ENCODE data around the gene PLXNC1. TPM values are rescaled to one million over a fixed set of nuclear protein-coding genes. Genes with fewer than 3 reads are reported as not detected.

Gene PLXNC1
- total RNA-seq, 4 donors from 2014 or later, result 4.8 to 6.8 (median 6.2) TPM

- 86 to 87% methylated on average over 4 of the region's 5 CpGs for WGBS, 2 donors (ENCODE audit: low coverage in 1 of 2)
- peaks cover 0 to 21% (median 5%) of the 10 kb centered on the region in 3 donors for H3K4me1 ChIP-seq
- ATAC-seq, result no peak
- H3K27me3 ChIP-seq, result peaks cover 34% of the 10 kb centered on the region
- no peak overlapping the region for H3K4me3 ChIP-seq
- H3K36me3 ChIP-seq, result no peaks in the 10 kb centered on the region
- H3K9me3 ChIP-seq, result no peaks in the 10 kb centered on the region
- TF ChIP-seq POLR2A (IDR thresholded peaks at IDR 0.05) (no peak), POLR2AphosphoS5 (IDR thresholded peaks at IDR 0.05) (no peak), EP300 (IDR thresholded peaks at IDR 0.05) (no peak), CTCF (IDR thresholded peaks at IDR 0.05) (no peak)
- H3K27ac ChIP-seq, result no peak overlapping the region
Measured at GRCh38 chr12:94143951-94144350, 4.4 kb upstream of the PLXNC1 start.

GRCh38 chr12:94144781-94145180, 3.6 kb upstream of the PLXNC1 start:
- no peak for ATAC-seq
- no peak overlapping the region for H3K4me3 ChIP-seq
- no peaks in the 10 kb centered on the region for H3K9me3 ChIP-seq
- 88 to 94% methylated on average over 2 to 3 of the region's 3 CpGs for WGBS, 2 donors (ENCODE audit: low coverage in 1 of 2)
- TF ChIP-seq CTCF (IDR thresholded peaks at IDR 0.05), result no peak
- no peak for TF ChIP-seq EP300 (IDR thresholded peaks at IDR 0.05)
- TF ChIP-seq POLR2AphosphoS5 (IDR thresholded peaks at IDR 0.05), result no peak
- TF ChIP-seq POLR2A (IDR thresholded peaks at IDR 0.05), result no peak
- H3K4me1 ChIP-seq, result peaks cover 0 to 29% (median 10%) of the 10 kb centered on the region in 3 donors
- no peak overlapping the region for H3K27ac ChIP-seq
- H3K27me3 ChIP-seq, result peaks cover 40% of the 10 kb centered on the region
- no peaks in the 10 kb centered on the region for H3K36me3 ChIP-seq

- Histone ChIP-seq H3K27ac (no peak overlapping the region), H3K4me3 (no peak overlapping the region), H3K27me3 (peaks cover 46% of the 10 kb centered on the region), H3K4me1 (peaks cover 0 to 35% (median 10%) of the 10 kb centered on the region in 3 donors), H3K36me3 (no peaks in the 10 kb centered on the region), H3K9me3 (no peaks in the 10 kb centered on the region)
- no peak for ATAC-seq
- 36 to 42% methylated on average over 5 to 9 of the region's 12 CpGs for WGBS, 2 donors (ENCODE audit: low coverage in 1 of 2)
- peak in 3 of 4 experiments; percentile 24 to 40 (median 38) for TF ChIP-seq CTCF (IDR thresholded peaks at IDR 0.05)
- TF ChIP-seq EP300 (IDR thresholded peaks at IDR 0.05), result no peak
Measured at GRCh38 chr12:94145191-94145983, 3.0 kb upstream of the PLXNC1 start.

GRCh38 chr12:94146166-94146936, 2.0 kb upstream of the PLXNC1 start:
- TF ChIP-seq EP300 (IDR thresholded peaks at IDR 0.05) (no peak), POLR2AphosphoS5 (IDR thresholded peaks at IDR 0.05) (no peak), CTCF (IDR thresholded peaks at IDR 0.05) (no peak), POLR2A (IDR thresholded peaks at IDR 0.05) (no peak)
- Histone ChIP-seq H3K4me1 (peaks cover 0 to 40% (median 10%) of the 10 kb centered on the region in 3 donors), H3K36me3 (no peaks in the 10 kb centered on the region), H3K27ac (no peak overlapping the region), H3K9me3 (no peaks in the 10 kb centered on the region), H3K27me3 (peaks cover 47% of the 10 kb centered on the region), H3K4me3 (no peak overlapping the region)
- ATAC-seq, result no peak
- 84 to 100% methylated on average over 3 to 9 of the region's 9 CpGs for WGBS, 2 donors (ENCODE audit: low coverage in 1 of 2)
